Measurements from ENCODE around the gene SLAMF9.

DNA sequence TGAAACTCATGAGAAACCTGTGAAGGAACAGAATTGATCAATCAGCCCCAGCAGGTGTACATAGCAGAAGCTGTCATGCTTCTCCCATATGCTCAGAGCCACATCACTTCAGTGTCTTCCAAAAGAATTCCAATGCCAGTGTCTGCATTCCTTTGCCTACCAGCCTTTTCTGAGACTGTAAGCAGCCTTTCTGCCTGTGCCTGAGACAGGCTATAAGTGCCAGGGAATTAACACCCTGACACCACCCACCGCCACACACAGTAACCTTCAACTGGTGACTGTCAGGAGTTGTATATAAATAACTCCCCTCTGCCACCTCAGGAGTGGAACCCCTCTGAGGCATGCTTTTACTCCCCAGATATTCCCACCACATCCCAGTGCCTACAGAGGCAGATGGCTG, 38.1 kb upstream of the SLAMF9 start:
- TF ChIP-seq CTCF (IDR thresholded peaks at IDR 0.05; ENCODE audit: low read depth, low read length, missing input control) (no peak), JUND (IDR thresholded peaks at IDR 0.05) (no peak), YY1 (IDR thresholded peaks at IDR 0.05) (no peak), RXRA (IDR thresholded peaks at IDR 0.05) (no peak)
- TF ChIP-seq, protein P1, sequence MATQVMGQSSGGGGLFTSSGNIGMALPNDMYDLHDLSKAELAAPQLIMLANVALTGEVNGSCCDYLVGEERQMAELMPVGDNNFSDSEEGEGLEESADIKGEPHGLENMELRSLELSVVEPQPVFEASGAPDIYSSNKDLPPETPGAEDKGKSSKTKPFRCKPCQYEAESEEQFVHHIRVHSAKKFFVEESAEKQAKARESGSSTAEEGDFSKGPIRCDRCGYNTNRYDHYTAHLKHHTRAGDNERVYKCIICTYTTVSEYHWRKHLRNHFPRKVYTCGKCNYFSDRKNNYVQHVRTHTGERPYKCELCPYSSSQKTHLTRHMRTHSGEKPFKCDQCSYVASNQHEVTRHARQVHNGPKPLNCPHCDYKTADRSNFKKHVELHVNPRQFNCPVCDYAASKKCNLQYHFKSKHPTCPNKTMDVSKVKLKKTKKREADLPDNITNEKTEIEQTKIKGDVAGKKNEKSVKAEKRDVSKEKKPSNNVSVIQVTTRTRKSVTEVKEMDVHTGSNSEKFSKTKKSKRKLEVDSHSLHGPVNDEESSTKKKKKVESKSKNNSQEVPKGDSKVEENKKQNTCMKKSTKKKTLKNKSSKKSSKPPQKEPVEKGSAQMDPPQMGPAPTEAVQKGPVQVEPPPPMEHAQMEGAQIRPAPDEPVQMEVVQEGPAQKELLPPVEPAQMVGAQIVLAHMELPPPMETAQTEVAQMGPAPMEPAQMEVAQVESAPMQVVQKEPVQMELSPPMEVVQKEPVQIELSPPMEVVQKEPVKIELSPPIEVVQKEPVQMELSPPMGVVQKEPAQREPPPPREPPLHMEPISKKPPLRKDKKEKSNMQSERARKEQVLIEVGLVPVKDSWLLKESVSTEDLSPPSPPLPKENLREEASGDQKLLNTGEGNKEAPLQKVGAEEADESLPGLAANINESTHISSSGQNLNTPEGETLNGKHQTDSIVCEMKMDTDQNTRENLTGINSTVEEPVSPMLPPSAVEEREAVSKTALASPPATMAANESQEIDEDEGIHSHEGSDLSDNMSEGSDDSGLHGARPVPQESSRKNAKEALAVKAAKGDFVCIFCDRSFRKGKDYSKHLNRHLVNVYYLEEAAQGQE (IDR thresholded peaks at IDR 0.05), result no peak
- TF ChIP-seq, protein P2, sequence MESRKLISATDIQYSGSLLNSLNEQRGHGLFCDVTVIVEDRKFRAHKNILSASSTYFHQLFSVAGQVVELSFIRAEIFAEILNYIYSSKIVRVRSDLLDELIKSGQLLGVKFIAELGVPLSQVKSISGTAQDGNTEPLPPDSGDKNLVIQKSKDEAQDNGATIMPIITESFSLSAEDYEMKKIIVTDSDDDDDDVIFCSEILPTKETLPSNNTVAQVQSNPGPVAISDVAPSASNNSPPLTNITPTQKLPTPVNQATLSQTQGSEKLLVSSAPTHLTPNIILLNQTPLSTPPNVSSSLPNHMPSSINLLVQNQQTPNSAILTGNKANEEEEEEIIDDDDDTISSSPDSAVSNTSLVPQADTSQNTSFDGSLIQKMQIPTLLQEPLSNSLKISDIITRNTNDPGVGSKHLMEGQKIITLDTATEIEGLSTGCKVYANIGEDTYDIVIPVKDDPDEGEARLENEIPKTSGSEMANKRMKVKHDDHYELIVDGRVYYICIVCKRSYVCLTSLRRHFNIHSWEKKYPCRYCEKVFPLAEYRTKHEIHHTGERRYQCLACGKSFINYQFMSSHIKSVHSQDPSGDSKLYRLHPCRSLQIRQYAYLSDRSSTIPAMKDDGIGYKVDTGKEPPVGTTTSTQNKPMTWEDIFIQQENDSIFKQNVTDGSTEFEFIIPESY (IDR thresholded peaks at IDR 0.05), result no peak

Measured in liver (tissue), 3 donors.